HepG2 (cell line): Measurements from ENCODE around the gene SUPT4H1. TPM values are rescaled to one million over a fixed set of nuclear protein-coding genes. Genes with fewer than 3 reads are reported as not detected.

Source experiments
- ATAC-seq: fragments of 200-7000 bp; cut with Tn5 transposase; 3 replicates; pipeline ENCODE4 v1.9.1; 2020; ENCODE audit warnings: mild to moderate bottlenecking, moderate library complexity
- BruUV-seq: library from RNA; stranded (reverse); fragments of 400-500 nt; replicated peaks from 2 replicates; lab custom pipeline; 2021; lab: Mats Ljungman, UMichigan
- CTCF ChIA-PET: fragments of 300-600 bp; formaldehyde crosslinking; extraction: SDS; loops from one replicate; lab custom pipeline; 2021; ENCODE audit warnings: low total read pairs, inconsistent platforms, low intra/inter-chr PET ratio; lab: Yijun Ruan, JAX
- POLR2A ChIA-PET: fragments of 350-600 bp; sonication (Branson Sonifier 250); formaldehyde crosslinking; loops from one replicate; lab custom pipeline; 2020; ENCODE audit warnings: antibody characterized with exemption, inconsistent platforms; lab: Yijun Ruan, JAX
- DNase-seq: peaks from one replicate; pipeline ENCODE4 v3.0.0-alpha.2; 2015; ENCODE audit warnings: low spot score
- FAIRE-seq: peaks from 3 replicates; lab custom pipeline; 2011; peaks lifted over from hg19 to GRCh38; lab: Jason Lieb, UNC
- H2AFZ ChIP-seq: one replicate; pipeline ENCODE4 v1.6.1; 2011; ENCODE audit warnings: low read length, inconsistent platforms
- H3K27ac ChIP-seq: fragments of 300-600 bp; 3 replicates; pipeline ENCODE4 v1.8.0; 2011; ENCODE audit warnings: mixed run types, mild to moderate bottlenecking, mixed read lengths, low read length, inconsistent platforms; ENCODE audit not compliant: insufficient read depth; ENCODE audit errors: extremely low read length
- H3K27me3 ChIP-seq, 2 experiments: fragments of 200-600 bp in 1 of 2; 2 replicates in 1 of 2; 3 replicates in 1 of 2; pipeline versions ENCODE4 v1.6.0 to v1.8.0; 2011; ENCODE audit warnings: low read length in 2 of 2, mild to moderate bottlenecking in 2 of 2, moderate library complexity in 2 of 2, inconsistent platforms in 1 of 2; ENCODE audit not compliant: insufficient read depth in 2 of 2, control insufficient read depth in 1 of 2
- H3K36me3 ChIP-seq, 2 experiments: fragments of 200-600 bp in 1 of 2; replicated peaks in 1 of 2; 2 replicates in 1 of 2; 3 replicates in 1 of 2; pipeline versions ENCODE4 v1.5.1 to v1.8.0; 2011; ENCODE audit warnings: low read length in 2 of 2, inconsistent platforms in 1 of 2; ENCODE audit not compliant: insufficient read depth in 2 of 2, control insufficient read depth in 1 of 2
- H3K4me1 ChIP-seq: 2 replicates; pipeline ENCODE4 v1.5.1; 2012; ENCODE audit warnings: low read length, inconsistent platforms; ENCODE audit not compliant: insufficient read depth
- H3K4me2 ChIP-seq: 2 replicates; pipeline ENCODE4 v1.6.0; 2011; ENCODE audit warnings: low read depth, low read length, inconsistent platforms
- H3K4me3 ChIP-seq, 3 experiments: fragments of 200-600 bp in 1 of 3; sonication (generic), shearing (Covaris generic) in 1 of 3; replicated peaks in 1 of 3; 2 replicates each; pipeline ENCODE4 v1.5.1; 2011 to 2016; ENCODE audit warnings: low read length in 3 of 3, inconsistent platforms in 2 of 3, low read depth in 2 of 3, mild to moderate bottlenecking in 2 of 3, control low read depth in 1 of 3, mixed read lengths in 1 of 3; ENCODE audit not compliant: insufficient read depth in 1 of 3
- H3K79me2 ChIP-seq: one replicate; pipeline ENCODE4 v1.6.1; 2011; ENCODE audit warnings: low read length, inconsistent platforms; ENCODE audit not compliant: insufficient read depth
- H3K9ac ChIP-seq: 2 replicates; pipeline ENCODE4 v1.6.0; 2011; ENCODE audit warnings: mild to moderate bottlenecking, low read depth, low read length, inconsistent platforms; ENCODE audit not compliant: insufficient read depth
- H3K9me3 ChIP-seq: 2 replicates; pipeline ENCODE4 v1.5.1; 2012; ENCODE audit warnings: mild to moderate bottlenecking, low read length
- H4K20me1 ChIP-seq: 2 replicates; pipeline ENCODE4 v1.6.0; 2011; ENCODE audit warnings: inconsistent platforms, mild to moderate bottlenecking, low read length, moderate library complexity; ENCODE audit not compliant: insufficient read depth
- HNRNPL ChIP-seq: fragments of 200-400 bp; formaldehyde crosslinking; IDR thresholded peaks from 2 replicates; pipeline ENCODE4 v1.6.1; 2017; ENCODE audit warnings: mild to moderate bottlenecking, low read depth, low read length
- U2AF1 ChIP-seq: fragments of 200-400 bp; formaldehyde crosslinking; optimal IDR thresholded peaks from 2 replicates; pipeline ENCODE3; 2017; ENCODE audit warnings: mild to moderate bottlenecking, low read depth, low read length
- U2AF2 ChIP-seq: fragments of 200-400 bp; formaldehyde crosslinking; IDR thresholded peaks from 2 replicates; pipeline ENCODE4 v1.6.1; 2017; ENCODE audit warnings: low read depth, mild to moderate bottlenecking, low read length
- ZBTB20 ChIP-seq: sonication (generic); formaldehyde crosslinking; IDR thresholded peaks from 2 replicates; pipeline ENCODE4 v1.8.1; 2023; ENCODE audit warnings: missing genetic modification reagents, low read depth, mild to moderate bottlenecking, borderline replicate concordance
- ZNF557 ChIP-seq: sonication (generic); formaldehyde crosslinking; IDR thresholded peaks from 2 replicates; pipeline ENCODE4 v1.4.0; 2020; ENCODE audit warnings: missing genetic modification reagents
- WGBS: methylation state at CpG from one replicate; pipeline ENCODE4 v1.1.6; 2017; ENCODE audit warnings: low lambda C conversion rate; 5-methylcytosine and 5-hydroxymethylcytosine counted together
- in situ Hi-C: cut with HindIII; loops from 2 replicates; pipeline ENCODE4 v1.10.0; 2017; ENCODE audit warnings: low pct_unique_long_range_greater_than_20kb; ENCODE audit not compliant: extremely low pct_ligation_motif_present
- intact Hi-C: fragments of 100-400 bp; cut with micrococcal nuclease; formaldehyde crosslinking; loops from one replicate; pipeline ENCODE4 v1.10.0; 2022; ENCODE audit not compliant: unreplicated experiment
- polyA plus RNA-seq, 8 experiments: library from polyadenylated mRNA; depleted of rRNA in 3 of 8; stranded (reverse) in 7 of 8; unstranded in 1 of 8; fragments of >200 nt; fragmentation: Illumina TruSeq in 4 of 8; extraction: Trizol in 4 of 8; gene quantifications; 2 replicates each; pipeline versions ENCODE4 v1.2.1 to v1.2.3, GENCODE V29; 2011 to 2016; ENCODE audit warnings: low read depth in 4 of 8, missing spikeins in 1 of 8, mixed read lengths in 1 of 8; ENCODE audit not compliant: insufficient read depth in 1 of 8
- total RNA-seq, 5 experiments: library from RNA; depleted of rRNA; stranded (reverse); fragments of >200 nt; fragmentation: Illumina TruSeq; extraction: Trizol; gene quantifications; 2 replicates each; pipeline ENCODE4 v1.2.3, GENCODE V29; 2016; ENCODE audit warnings: low read depth in 1 of 5
- TF ChIP-seq, protein P1 (sequence below), 2 experiments: IDR thresholded peaks; 2 replicates each; pipeline ENCODE4 v1.6.1; 2011 to 2012; ENCODE audit warnings: low read length in 2 of 2, borderline replicate concordance in 1 of 2, low read depth in 1 of 2, mild to moderate bottlenecking in 1 of 2, moderate library complexity in 1 of 2

Gene SUPT4H1
- total and polyA plus RNA-seq, 2 of the 13 experiments (the other 11 are each of a cell fraction or from before 2014, with no cell fraction given), result 155 to 244 TPM

DNA sequence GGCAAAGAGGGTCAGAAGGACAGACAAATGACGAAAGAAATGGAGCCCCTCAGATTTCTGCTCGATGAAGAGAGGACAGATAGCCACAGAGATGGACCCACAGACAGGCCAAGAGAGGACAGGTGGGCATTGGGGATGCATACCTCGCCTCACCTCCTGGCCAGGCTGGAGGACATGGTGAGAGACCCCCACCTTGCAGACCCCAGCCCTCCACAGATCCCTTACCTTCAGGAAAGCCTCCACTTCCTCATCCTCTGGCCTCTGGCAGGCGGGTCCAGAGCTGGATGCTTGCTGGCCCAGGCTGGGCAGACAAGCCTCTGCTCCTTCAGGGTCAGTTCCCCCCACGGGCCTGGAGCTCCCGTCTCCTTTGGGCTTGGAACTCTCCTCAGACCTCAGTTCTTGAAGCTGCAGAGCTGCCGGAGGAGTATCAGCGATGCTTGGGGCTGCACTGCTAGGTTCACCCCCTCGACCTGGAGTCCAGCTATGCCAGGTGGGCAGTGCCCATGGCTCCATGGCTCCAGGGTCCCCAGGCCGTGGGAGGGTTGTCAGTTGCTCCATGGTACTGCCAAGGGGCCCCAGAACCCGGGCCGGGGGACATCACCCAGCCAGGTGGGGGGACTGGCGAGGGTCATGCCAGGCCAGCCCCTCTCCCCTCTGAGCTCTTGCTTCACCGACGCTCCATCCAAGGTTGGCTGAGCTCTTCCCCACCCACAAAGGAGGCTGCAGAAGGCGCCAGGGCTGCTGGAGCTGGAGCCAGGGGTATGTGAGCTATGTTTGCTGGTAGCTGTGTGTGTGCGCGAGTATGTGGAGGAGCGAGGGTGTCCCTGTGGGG, 24.4 kb downstream of the SUPT4H1 start:
- ATAC-seq (peak; percentile 9; the same call in 2 of the 3 replicates), FAIRE-seq (no peak)
- H3K9me3 ChIP-seq, result no peaks in the 10 kb centered on the region

GRCh38 chr17:58326609-58327362, 25.2 kb downstream of the SUPT4H1 start:
- no peak for TF ChIP-seq ZBTB20 (CRISPR knock-in tag)
- TF ChIP-seq, protein P1, sequence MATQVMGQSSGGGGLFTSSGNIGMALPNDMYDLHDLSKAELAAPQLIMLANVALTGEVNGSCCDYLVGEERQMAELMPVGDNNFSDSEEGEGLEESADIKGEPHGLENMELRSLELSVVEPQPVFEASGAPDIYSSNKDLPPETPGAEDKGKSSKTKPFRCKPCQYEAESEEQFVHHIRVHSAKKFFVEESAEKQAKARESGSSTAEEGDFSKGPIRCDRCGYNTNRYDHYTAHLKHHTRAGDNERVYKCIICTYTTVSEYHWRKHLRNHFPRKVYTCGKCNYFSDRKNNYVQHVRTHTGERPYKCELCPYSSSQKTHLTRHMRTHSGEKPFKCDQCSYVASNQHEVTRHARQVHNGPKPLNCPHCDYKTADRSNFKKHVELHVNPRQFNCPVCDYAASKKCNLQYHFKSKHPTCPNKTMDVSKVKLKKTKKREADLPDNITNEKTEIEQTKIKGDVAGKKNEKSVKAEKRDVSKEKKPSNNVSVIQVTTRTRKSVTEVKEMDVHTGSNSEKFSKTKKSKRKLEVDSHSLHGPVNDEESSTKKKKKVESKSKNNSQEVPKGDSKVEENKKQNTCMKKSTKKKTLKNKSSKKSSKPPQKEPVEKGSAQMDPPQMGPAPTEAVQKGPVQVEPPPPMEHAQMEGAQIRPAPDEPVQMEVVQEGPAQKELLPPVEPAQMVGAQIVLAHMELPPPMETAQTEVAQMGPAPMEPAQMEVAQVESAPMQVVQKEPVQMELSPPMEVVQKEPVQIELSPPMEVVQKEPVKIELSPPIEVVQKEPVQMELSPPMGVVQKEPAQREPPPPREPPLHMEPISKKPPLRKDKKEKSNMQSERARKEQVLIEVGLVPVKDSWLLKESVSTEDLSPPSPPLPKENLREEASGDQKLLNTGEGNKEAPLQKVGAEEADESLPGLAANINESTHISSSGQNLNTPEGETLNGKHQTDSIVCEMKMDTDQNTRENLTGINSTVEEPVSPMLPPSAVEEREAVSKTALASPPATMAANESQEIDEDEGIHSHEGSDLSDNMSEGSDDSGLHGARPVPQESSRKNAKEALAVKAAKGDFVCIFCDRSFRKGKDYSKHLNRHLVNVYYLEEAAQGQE (IDR thresholded peaks at IDR 0.05; ENCODE audit: borderline replicate concordance in 1 of 2, low read depth in 1 of 2, low read length in 2 of 2), result peak in 1 of 2 experiments; percentile 18; a peak in 2 of 4 replicates
- Histone ChIP-seq H4K20me1 (no peaks in the 10 kb centered on the region), H3K27ac (no peak overlapping the region), H3K9ac (no peak overlapping the region), H3K79me2 (no peaks in the 10 kb centered on the region), H3K4me3 (no peak overlapping the region), H2AFZ (no peak overlapping the region), H3K4me1 (peaks cover 35% of the 10 kb centered on the region), H3K36me3 (no peaks in the 10 kb centered on the region), H3K9me3 (no peaks in the 10 kb centered on the region), H3K27me3 (peaks cover 26 to 73% of the 10 kb centered on the region in 2 experiments), H3K4me2 (no peak overlapping the region)
- POLR2A ChIA-PET, result interaction anchor here (1.0 to 1.6 kb wide), 4 partner anchors 10 to 83 kb away, joined by 3 to 7 read pairs (median 4); partner anchors contain the start of gene SUPT4H1
- no peak for DNase-seq
- intact Hi-C loops, result no loop called here
- BruUV-seq, result no TSS peak
- in situ Hi-C loops, result no loop called here
- no peak for FAIRE-seq
- no peak for ATAC-seq
- CTCF ChIA-PET, result no interaction called here
- WGBS, result 17% methylated on average over 8 of the region's 9 CpGs

More for the DNA sequence above, 24.4 kb downstream of the SUPT4H1 start:
- no peak for DNase-seq
- CTCF ChIA-PET, result no interaction called here
- Histone ChIP-seq H3K9ac (no peak overlapping the region), H3K36me3 (no peaks in the 10 kb centered on the region), H3K27me3 (peaks cover 20 to 65% of the 10 kb centered on the region in 2 experiments), H3K4me2 (0 out of 2 replicates have a peak overlapping the region, but pooled peaks have one; percentile 13), H3K27ac (no peak overlapping the region), H3K4me3 (no peak overlapping the region; a peak in 1 of 6 replicates), H2AFZ (no peak overlapping the region), H3K4me1 (peaks cover 29% of the 10 kb centered on the region), H3K79me2 (no peaks in the 10 kb centered on the region), H4K20me1 (no peaks in the 10 kb centered on the region)
- intact Hi-C loops (no loop called here), in situ Hi-C loops (no loop called here)
- TF ChIP-seq U2AF2 (peak; percentile 54; the same call in 1 of the 2 replicates), HNRNPL (peak; percentile 79), ZNF557 (no peak), U2AF1 (peak; percentile 47)
- WGBS, result 16% methylated on average over 16 of the region's 19 CpGs
- POLR2A ChIA-PET, result interaction anchor here (1.0 to 1.6 kb wide), 2 partner anchors 9 to 24 kb away, joined by 5 to 7 read pairs; partner anchors contain the start of gene SUPT4H1
- BruUV-seq, result no TSS peak
